SH-SY5Y (cell line): Measurements from ENCODE around the gene ANXA11.

ENCODE experiments used
- GATA2 ChIP-seq: IDR thresholded peaks from 2 replicates; pipeline ENCODE4 v1.6.1; 2011; ENCODE audit warnings: mild to moderate bottlenecking, low read depth, low read length
- GATA3 ChIP-seq: IDR thresholded peaks from 2 replicates; pipeline ENCODE4 v1.6.1; 2011; ENCODE audit warnings: low read depth, mild to moderate bottlenecking, low read length, moderate library complexity

Gene ANXA11

GRCh38 chr10:80186364-80187012 lies 18.8 kb downstream of the ANXA11 start:
- TF ChIP-seq GATA3 (no peak), GATA2 (no peak)

- TF ChIP-seq GATA3, result no peak
- TF ChIP-seq GATA2, result no peak
Observed at GRCh38 chr10:80185578-80186299, 19.6 kb downstream of the ANXA11 start.

GRCh38 chr10:80184291-80184690 lies 21.0 kb downstream of the ANXA11 start:
- TF ChIP-seq GATA2 (no peak), GATA3 (no peak)

GRCh38 chr10:80183436-80183835 lies 21.9 kb downstream of the ANXA11 start:
- TF ChIP-seq GATA2 (no peak), GATA3 (no peak)

- TF ChIP-seq GATA3, result no peak
- TF ChIP-seq GATA2, result no peak
Observed at GRCh38 chr10:80182986-80183385, 22.4 kb downstream of the ANXA11 start.

- TF ChIP-seq GATA2 (no peak), GATA3 (no peak)
Observed at GRCh38 chr10:80177781-80178636, 27.3 kb downstream of the ANXA11 start.

- TF ChIP-seq GATA3 (no peak), GATA2 (no peak)
Observed at GRCh38 chr10:80176526-80176925, 28.8 kb downstream of the ANXA11 start.

GRCh38 chr10:80174641-80175395 lies 30.5 kb downstream of the ANXA11 start:
- TF ChIP-seq GATA2 (no peak), GATA3 (no peak)

- no peak for TF ChIP-seq GATA3
- no peak for TF ChIP-seq GATA2
Observed at GRCh38 chr10:80173466-80173865, 31.9 kb downstream of the ANXA11 start.

GRCh38 chr10:80172896-80173295 lies 32.4 kb downstream of the ANXA11 start:
- no peak for TF ChIP-seq GATA2
- TF ChIP-seq GATA3, result no peak

- TF ChIP-seq GATA3, result no peak
- TF ChIP-seq GATA2, result no peak
Observed at GRCh38 chr10:80171248-80171660, 34.1 kb downstream of the ANXA11 start.

- TF ChIP-seq GATA2 (no peak), GATA3 (no peak)
Observed at GRCh38 chr10:80170641-80171040, 34.7 kb downstream of the ANXA11 start.

- TF ChIP-seq GATA3 (no peak), GATA2 (no peak)
Observed at GRCh38 chr10:80170026-80170425, 35.3 kb downstream of the ANXA11 start.

GRCh38 chr10:80168679-80169380 lies 36.5 kb downstream of the ANXA11 start:
- no peak for TF ChIP-seq GATA3
- TF ChIP-seq GATA2, result no peak
